Measurements from ENCODE around the gene GOPC.

GRCh38 chr6:117558818-117559217, 43.5 kb downstream of the GOPC start:
- TF ChIP-seq CTCF (IDR thresholded peaks at IDR 0.05) (no peak), EP300 (IDR thresholded peaks at IDR 0.05) (no peak), POLR2AphosphoS5 (IDR thresholded peaks at IDR 0.05) (no peak)

All from gastroesophageal sphincter (tissue), 3 donors.